Lung (tissue), 12 donors: Measurements from ENCODE around the gene CAMSAP3. TPM values are rescaled to one million over a fixed set of nuclear protein-coding genes. Genes with fewer than 3 reads are reported as not detected.
A peak's percentile ranks its signal among the peaks of the same experiment; 100 is the strongest.

Experiments used
- ATAC-seq: fragments of 200-7000 bp; cut with Tn5 transposase; one replicate; pipeline ENCODE4 v1.9.1; 2020; ENCODE audit warnings: moderate number of reproducible peaks; ENCODE audit not compliant: insufficient read depth, low FRiP score
- DNase-seq, 3 donors: peaks; one replicate each; pipeline ENCODE4 v3.0.0-alpha.2; 2013 to 2017
- H3K27ac ChIP-seq, 2 donors: one replicate each; pipeline ENCODE4 v1.5.1; 2013; ENCODE audit warnings: mild to moderate bottlenecking in 2 of 2, moderate library complexity in 2 of 2, control low read depth in 1 of 2, inconsistent platforms in 1 of 2, low read depth in 1 of 2, low read length in 1 of 2
- H3K27me3 ChIP-seq, 3 donors: one replicate each; pipeline ENCODE4 v1.5.1; 2013; ENCODE audit warnings: low read length in 2 of 3; ENCODE audit not compliant: control insufficient read depth in 3 of 3, insufficient read depth in 3 of 3
- H3K36me3 ChIP-seq, 4 donors: one replicate each; pipeline ENCODE4 v1.5.1; 2013; ENCODE audit warnings: low read length in 4 of 4, mild to moderate bottlenecking in 1 of 4, moderate library complexity in 1 of 4; ENCODE audit not compliant: control insufficient read depth in 4 of 4, insufficient read depth in 4 of 4
- H3K4me1 ChIP-seq, 5 donors: one replicate each; pipeline ENCODE4 v1.5.1; 2013; ENCODE audit warnings: low read length in 5 of 5, mild to moderate bottlenecking in 2 of 5, moderate library complexity in 1 of 5; ENCODE audit not compliant: control insufficient read depth in 5 of 5, insufficient read depth in 5 of 5
- H3K4me3 ChIP-seq: one replicate; pipeline ENCODE4 v1.5.1; 2013; ENCODE audit warnings: mild to moderate bottlenecking, control low read depth, moderate library complexity
- H3K9ac ChIP-seq, 2 donors: one replicate each; pipeline ENCODE4 v1.5.1; 2013; ENCODE audit warnings: low read length in 2 of 2, control low read depth in 1 of 2; ENCODE audit not compliant: insufficient read depth in 1 of 2
- H3K9me3 ChIP-seq, 4 donors: one replicate each; pipeline ENCODE4 v1.5.1; 2013; ENCODE audit warnings: low read length in 3 of 4, mild to moderate bottlenecking in 1 of 4, moderate library complexity in 1 of 4; ENCODE audit not compliant: control insufficient read depth in 4 of 4, insufficient read depth in 3 of 4
- WGBS, 2 donors: extraction: QIAGEN DNeasy Blood & Tissue Kit; methylation state at CpG; one replicate each; pipeline ENCODE4 v1.1.7; 2013; 5-methylcytosine and 5-hydroxymethylcytosine counted together
- polyA plus RNA-seq, 2 donors: library from polyadenylated mRNA; stranded (reverse); fragments of 200-250 nt; gene quantifications; one replicate each; pipeline ENCODE4 v1.2.1, GENCODE V29; 2013
- total RNA-seq, 2 donors: library from RNA; depleted of rRNA in 1 of 2; stranded (reverse); fragments of >200 nt in 1 of 2; gene quantifications; one replicate each; pipeline ENCODE4 v1.2.1, GENCODE V29; 2014 to 2021
- TF ChIP-seq, protein P1 (sequence below): IDR thresholded peaks from 2 replicates; pipeline ENCODE4 v1.5.1; 2012; ENCODE audit warnings: mild to moderate bottlenecking; ENCODE audit errors: control extremely low read depth, extremely low read depth
- donor health status: control.
- donor health status: control.
- donor health status: Bipolar disorder and iron deficiency.
- donor health status: healthy.
- donor health status: DM: yes; HTN: yes; CAD: no.

The CAMSAP3 gene
- total and polyA plus RNA-seq, 4 donors: 9.2 to 30.4 (median 19.2) TPM

DNA sequence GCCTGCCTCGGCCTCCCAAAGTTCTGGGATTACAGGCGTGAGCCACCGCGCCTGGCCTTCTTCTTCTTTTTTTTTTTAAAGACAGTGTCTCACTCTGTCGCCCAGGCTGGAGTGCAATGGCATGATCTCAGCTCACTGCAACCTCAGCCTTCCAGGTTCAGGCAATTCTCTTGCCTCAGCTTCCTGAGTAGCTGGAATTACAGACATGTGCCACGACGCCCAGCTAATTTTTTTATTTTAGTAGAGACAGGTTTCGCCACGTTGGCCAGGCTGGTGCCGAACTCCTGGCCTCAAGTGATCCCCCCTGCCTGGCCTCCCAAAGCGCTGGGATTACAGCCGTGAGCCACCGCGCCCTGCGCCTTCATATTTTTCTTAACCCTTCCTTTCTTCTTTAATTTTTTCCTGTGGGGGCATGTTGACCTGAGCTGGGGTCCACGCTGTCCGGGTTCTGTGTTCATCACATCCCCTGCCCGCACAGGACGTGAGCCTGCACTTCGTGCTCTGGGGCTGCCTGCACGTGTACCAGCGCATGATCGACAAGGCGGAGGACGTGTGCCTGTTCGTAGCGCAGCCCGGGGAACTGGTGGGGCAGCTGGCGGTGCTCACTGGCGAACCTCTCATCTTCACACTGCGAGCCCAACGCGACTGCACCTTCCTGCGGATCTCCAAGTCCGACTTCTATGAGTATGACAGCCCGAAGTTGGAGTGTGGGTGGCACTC lies 46.1 kb upstream of the CAMSAP3 start:
- DNase-seq: no peak
- Histone ChIP-seq H3K9me3 (no peaks in the 10 kb centered on the region), H3K4me1 (peaks cover 0 to 2% (median 0%) of the 10 kb centered on the region in 5 donors), H3K27me3 (no peaks in the 10 kb centered on the region), H3K36me3 (peaks cover 2 to 35% (median 16%) of the 10 kb centered on the region in 4 donors), H3K4me3 (no peak overlapping the region), H3K27ac (no peak overlapping the region), H3K9ac (no peak overlapping the region)
- 91 to 92% methylated on average over 36 of the region's 36 CpGs for WGBS, 2 donors
- TF ChIP-seq, protein P1, sequence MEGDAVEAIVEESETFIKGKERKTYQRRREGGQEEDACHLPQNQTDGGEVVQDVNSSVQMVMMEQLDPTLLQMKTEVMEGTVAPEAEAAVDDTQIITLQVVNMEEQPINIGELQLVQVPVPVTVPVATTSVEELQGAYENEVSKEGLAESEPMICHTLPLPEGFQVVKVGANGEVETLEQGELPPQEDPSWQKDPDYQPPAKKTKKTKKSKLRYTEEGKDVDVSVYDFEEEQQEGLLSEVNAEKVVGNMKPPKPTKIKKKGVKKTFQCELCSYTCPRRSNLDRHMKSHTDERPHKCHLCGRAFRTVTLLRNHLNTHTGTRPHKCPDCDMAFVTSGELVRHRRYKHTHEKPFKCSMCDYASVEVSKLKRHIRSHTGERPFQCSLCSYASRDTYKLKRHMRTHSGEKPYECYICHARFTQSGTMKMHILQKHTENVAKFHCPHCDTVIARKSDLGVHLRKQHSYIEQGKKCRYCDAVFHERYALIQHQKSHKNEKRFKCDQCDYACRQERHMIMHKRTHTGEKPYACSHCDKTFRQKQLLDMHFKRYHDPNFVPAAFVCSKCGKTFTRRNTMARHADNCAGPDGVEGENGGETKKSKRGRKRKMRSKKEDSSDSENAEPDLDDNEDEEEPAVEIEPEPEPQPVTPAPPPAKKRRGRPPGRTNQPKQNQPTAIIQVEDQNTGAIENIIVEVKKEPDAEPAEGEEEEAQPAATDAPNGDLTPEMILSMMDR: no peak
- no peak for ATAC-seq

- Histone ChIP-seq H3K4me3 (no peak overlapping the region), H3K27me3 (no peaks in the 10 kb centered on the region), H3K36me3 (peaks cover 2 to 38% (median 16%) of the 10 kb centered on the region in 4 donors), H3K4me1 (peaks cover 0 to 2% (median 0%) of the 10 kb centered on the region in 5 donors), H3K9ac (no peak overlapping the region), H3K27ac (no peak overlapping the region), H3K9me3 (no peaks in the 10 kb centered on the region)
- DNase-seq: no peak
- WGBS, 2 donors: 95% methylated on average over 41 of the region's 41 CpGs
- ATAC-seq: no peak
- TF ChIP-seq, protein P1: no peak
These were observed 45.4 kb upstream of the CAMSAP3 start for GRCh38 chr19:7550169-7550770.

GRCh38 chr19:7550987-7551761 lies 44.5 kb upstream of the CAMSAP3 start:
- 44 to 49% methylated on average over 42 to 51 of the region's 51 CpGs for WGBS, 2 donors
- no peaks in the 10 kb centered on the region for H3K27me3 ChIP-seq
- no peak overlapping the region for H3K9ac ChIP-seq
- TF ChIP-seq, protein P1: no peak
- peaks cover 2 to 42% (median 15%) of the 10 kb centered on the region in 4 donors for H3K36me3 ChIP-seq
- peak; percentile 73 for ATAC-seq
- DNase-seq: peak; percentile 86 to 92 (median 89)
- no peak overlapping the region for H3K4me3 ChIP-seq
- no peak overlapping the region for H3K27ac ChIP-seq
- peaks cover 0 to 2% (median 0%) of the 10 kb centered on the region in 5 donors for H3K4me1 ChIP-seq
- no peaks in the 10 kb centered on the region for H3K9me3 ChIP-seq
